ENCODE results near the gene SPATA6L.
"Not testable (repeated sequence)": the region's sequence is repeated elsewhere in the genome, so short reads cannot be mapped to it uniquely, and the experiment has no call there.

The SPATA6L gene

GRCh38 chr9:4661611-4662010 lies 4.7 kb downstream of the SPATA6L start:
- H3K18ac ChIP-seq (ENCODE audit: low read length): no peak overlapping the region
- no peak overlapping the region for H3K4ac ChIP-seq (ENCODE audit: low read length)
- no peak overlapping the region for H4K8ac ChIP-seq (ENCODE audit: low read depth, low read length)
- H2BK120ac ChIP-seq (ENCODE audit: low read depth, low read length): no peak overlapping the region
- peak overlapping the region in 1 of 2 donors; percentile 62 for H3K4me3 ChIP-seq (ENCODE audit: low read length in 2 of 2)
- H3K27me3 ChIP-seq (ENCODE audit: control insufficient read depth in 3 of 3, insufficient read depth in 3 of 3, low read depth in 1 of 3, low read length in 3 of 3): peaks cover 0 to 4% (median 0%) of the 10 kb centered on the region in 3 experiments
- no peak overlapping the region for H2BK5ac ChIP-seq (ENCODE audit: low read length)
- no peak overlapping the region for H2BK15ac ChIP-seq (ENCODE audit: low read length)
- H3K79me1 ChIP-seq (ENCODE audit: low read depth, low read length): no peaks in the 10 kb centered on the region
- H3K14ac ChIP-seq (ENCODE audit: low read length): no peak overlapping the region
- no peak overlapping the region for H3K4me2 ChIP-seq (ENCODE audit: insufficient read depth, low read length, poor library complexity, severe bottlenecking)
- H2BK12ac ChIP-seq (ENCODE audit: low read length): no peak overlapping the region
- no peak overlapping the region for H2AK5ac ChIP-seq (ENCODE audit: low read depth, low read length)
- H3K9me3 ChIP-seq (replicated peaks in 1 of 2; ENCODE audit: control insufficient read depth in 2 of 2, insufficient read depth in 1 of 2, low read depth in 1 of 2, low read length in 2 of 2): no peaks in the 10 kb centered on the region
- no peak overlapping the region for H3K23ac ChIP-seq (ENCODE audit: low read depth, low read length, poor library complexity)
- no CpG with 5 or more reads among the region's 5 CpGs for WGBS, 2 donors (ENCODE audit: extremely low coverage in 2 of 2, insufficient read length in 2 of 2, insufficient replicate concordance in 1 of 2)
- H3K27ac ChIP-seq (replicated peaks; ENCODE audit: low read length): no peak overlapping the region
- H3K36me3 ChIP-seq (replicated peaks in 1 of 2; ENCODE audit: control insufficient read depth in 2 of 2, insufficient read depth in 2 of 2, low read length in 2 of 2): no peaks in the 10 kb centered on the region
- no peak overlapping the region for H3K9ac ChIP-seq (ENCODE audit: low read depth, low read length, poor library complexity)
- no peak for DNase-seq (ENCODE audit: low spot score)
- no peak overlapping the region for H4K91ac ChIP-seq (ENCODE audit: low read depth, low read length, poor library complexity)
- peaks cover 5 to 8% of the 10 kb centered on the region in 2 donors for H3K4me1 ChIP-seq (ENCODE audit: control insufficient read depth in 2 of 2, insufficient read depth in 1 of 2, low read depth in 1 of 2, low read length in 2 of 2)
- peak overlapping the region; percentile 93 for H2AFZ ChIP-seq (ENCODE audit: low read length)

GRCh38 chr9:4661165-4661564 lies 5.1 kb downstream of the SPATA6L start:
- Histone ChIP-seq H3K18ac (ENCODE audit: low read length) (no peak overlapping the region), H4K8ac (ENCODE audit: low read depth, low read length) (no peak overlapping the region), H2BK120ac (ENCODE audit: low read depth, low read length) (no peak overlapping the region), H3K4me3 (ENCODE audit: low read length in 2 of 2) (no peak overlapping the region), H3K9ac (ENCODE audit: low read depth, low read length, poor library complexity) (no peak overlapping the region), H4K91ac (ENCODE audit: low read depth, low read length, poor library complexity) (no peak overlapping the region), H2BK5ac (ENCODE audit: low read length) (no peak overlapping the region), H2BK15ac (ENCODE audit: low read length) (no peak overlapping the region), H3K4ac (ENCODE audit: low read length) (no peak overlapping the region), H3K4me2 (ENCODE audit: insufficient read depth, low read length, poor library complexity, severe bottlenecking) (no peak overlapping the region), H2AK5ac (ENCODE audit: low read depth, low read length) (no peak overlapping the region), H3K79me1 (ENCODE audit: low read depth, low read length) (no peaks in the 10 kb centered on the region), H3K9me3 (replicated peaks in 1 of 2; ENCODE audit: control insufficient read depth in 2 of 2, insufficient read depth in 1 of 2, low read depth in 1 of 2, low read length in 2 of 2) (no peaks in the 10 kb centered on the region), H3K14ac (ENCODE audit: low read length) (no peak overlapping the region), H2BK12ac (ENCODE audit: low read length) (no peak overlapping the region), H3K23ac (ENCODE audit: low read depth, low read length, poor library complexity) (no peak overlapping the region), H3K27ac (replicated peaks; ENCODE audit: low read length) (no peak overlapping the region), H3K27me3 (ENCODE audit: control insufficient read depth in 3 of 3, insufficient read depth in 3 of 3, low read depth in 1 of 3, low read length in 3 of 3) (peaks cover 0 to 3% (median 0%) of the 10 kb centered on the region in 3 experiments), H3K36me3 (replicated peaks in 1 of 2; ENCODE audit: control insufficient read depth in 2 of 2, insufficient read depth in 2 of 2, low read length in 2 of 2) (no peaks in the 10 kb centered on the region), H2AFZ (ENCODE audit: low read length) (peak overlapping the region; percentile 93), H3K4me1 (ENCODE audit: control insufficient read depth in 2 of 2, insufficient read depth in 1 of 2, low read depth in 1 of 2, low read length in 2 of 2) (peaks cover 5 to 8% of the 10 kb centered on the region in 2 donors)
- no CpG with 5 or more reads among the region's 1 CpG for WGBS, 2 donors (ENCODE audit: extremely low coverage in 2 of 2, insufficient read length in 2 of 2, insufficient replicate concordance in 1 of 2)
- no peak for DNase-seq (ENCODE audit: low spot score)

GRCh38 chr9:4660665-4661064 lies 5.6 kb downstream of the SPATA6L start:
- H2BK12ac ChIP-seq (ENCODE audit: low read length); H3K4me1 ChIP-seq (ENCODE audit: control insufficient read depth in 2 of 2, insufficient read depth in 1 of 2, low read depth in 1 of 2, low read length in 2 of 2); H3K27ac ChIP-seq (replicated peaks; ENCODE audit: low read length); H3K4ac ChIP-seq (ENCODE audit: low read length); H3K9ac ChIP-seq (ENCODE audit: low read depth, low read length, poor library complexity); H2BK120ac ChIP-seq (ENCODE audit: low read depth, low read length); H2AFZ ChIP-seq (ENCODE audit: low read length); H4K8ac ChIP-seq (ENCODE audit: low read depth, low read length); H2BK15ac ChIP-seq (ENCODE audit: low read length); H3K14ac ChIP-seq (ENCODE audit: low read length); H3K4me3 ChIP-seq (ENCODE audit: low read length in 2 of 2); H3K4me2 ChIP-seq (ENCODE audit: insufficient read depth, low read length, poor library complexity, severe bottlenecking); DNase-seq (ENCODE audit: low spot score); H3K36me3 ChIP-seq (replicated peaks in 1 of 2; ENCODE audit: control insufficient read depth in 2 of 2, insufficient read depth in 2 of 2, low read length in 2 of 2); H3K79me1 ChIP-seq (ENCODE audit: low read depth, low read length); H4K91ac ChIP-seq (ENCODE audit: low read depth, low read length, poor library complexity); H3K27me3 ChIP-seq (ENCODE audit: control insufficient read depth in 3 of 3, insufficient read depth in 3 of 3, low read depth in 1 of 3, low read length in 3 of 3); H2BK5ac ChIP-seq (ENCODE audit: low read length); H3K23ac ChIP-seq (ENCODE audit: low read depth, low read length, poor library complexity); H2AK5ac ChIP-seq (ENCODE audit: low read depth, low read length); H3K9me3 ChIP-seq (replicated peaks in 1 of 2; ENCODE audit: control insufficient read depth in 2 of 2, insufficient read depth in 1 of 2, low read depth in 1 of 2, low read length in 2 of 2); H3K18ac ChIP-seq (ENCODE audit: low read length): not testable (repeated sequence)
- no CpG with 5 or more reads among the region's 5 CpGs for WGBS, 2 donors (ENCODE audit: extremely low coverage in 2 of 2, insufficient read length in 2 of 2, insufficient replicate concordance in 1 of 2)

- Histone ChIP-seq H3K18ac (ENCODE audit: low read length) (no peak overlapping the region), H3K4me2 (ENCODE audit: insufficient read depth, low read length, poor library complexity, severe bottlenecking) (no peak overlapping the region), H3K4ac (ENCODE audit: low read length) (no peak overlapping the region), H3K27ac (replicated peaks; ENCODE audit: low read length) (no peak overlapping the region), H4K91ac (ENCODE audit: low read depth, low read length, poor library complexity) (no peak overlapping the region), H2BK120ac (ENCODE audit: low read depth, low read length) (no peak overlapping the region), H3K14ac (ENCODE audit: low read length) (no peak overlapping the region), H2AK5ac (ENCODE audit: low read depth, low read length) (no peak overlapping the region), H2BK15ac (ENCODE audit: low read length) (no peak overlapping the region), H3K4me3 (ENCODE audit: low read length in 2 of 2) (no peak overlapping the region), H3K4me1 (ENCODE audit: control insufficient read depth in 2 of 2, insufficient read depth in 1 of 2, low read depth in 1 of 2, low read length in 2 of 2) (peaks cover 0 to 1% of the 10 kb centered on the region in 2 donors), H2BK5ac (ENCODE audit: low read length) (no peak overlapping the region), H3K79me1 (ENCODE audit: low read depth, low read length) (no peaks in the 10 kb centered on the region), H3K9ac (ENCODE audit: low read depth, low read length, poor library complexity) (no peak overlapping the region), H3K9me3 (replicated peaks in 1 of 2; ENCODE audit: control insufficient read depth in 2 of 2, insufficient read depth in 1 of 2, low read depth in 1 of 2, low read length in 2 of 2) (no peaks in the 10 kb centered on the region), H3K36me3 (replicated peaks in 1 of 2; ENCODE audit: control insufficient read depth in 2 of 2, insufficient read depth in 2 of 2, low read length in 2 of 2) (no peaks in the 10 kb centered on the region), H3K27me3 (ENCODE audit: control insufficient read depth in 3 of 3, insufficient read depth in 3 of 3, low read depth in 1 of 3, low read length in 3 of 3) (no peaks in the 10 kb centered on the region), H4K8ac (ENCODE audit: low read depth, low read length) (no peak overlapping the region), H2BK12ac (ENCODE audit: low read length) (no peak overlapping the region), H3K23ac (ENCODE audit: low read depth, low read length, poor library complexity) (no peak overlapping the region), H2AFZ (ENCODE audit: low read length) (no peak overlapping the region)
- WGBS, 2 donors (ENCODE audit: extremely low coverage in 2 of 2, insufficient read length in 2 of 2, insufficient replicate concordance in 1 of 2): no CpG with 5 or more reads among the region's 4 CpGs
- no peak for DNase-seq (ENCODE audit: low spot score)
Observed at GRCh38 chr9:4657426-4658159, 8.7 kb downstream of the SPATA6L start.
